Measurements from ENCODE around the gene SLC9A2. TPM values are rescaled to one million over a fixed set of nuclear protein-coding genes. Genes with fewer than 3 reads are reported as not detected.

The SLC9A2 gene
- total RNA-seq, 1 experiment from 2014 or later, result 0.09 TPM

DNA sequence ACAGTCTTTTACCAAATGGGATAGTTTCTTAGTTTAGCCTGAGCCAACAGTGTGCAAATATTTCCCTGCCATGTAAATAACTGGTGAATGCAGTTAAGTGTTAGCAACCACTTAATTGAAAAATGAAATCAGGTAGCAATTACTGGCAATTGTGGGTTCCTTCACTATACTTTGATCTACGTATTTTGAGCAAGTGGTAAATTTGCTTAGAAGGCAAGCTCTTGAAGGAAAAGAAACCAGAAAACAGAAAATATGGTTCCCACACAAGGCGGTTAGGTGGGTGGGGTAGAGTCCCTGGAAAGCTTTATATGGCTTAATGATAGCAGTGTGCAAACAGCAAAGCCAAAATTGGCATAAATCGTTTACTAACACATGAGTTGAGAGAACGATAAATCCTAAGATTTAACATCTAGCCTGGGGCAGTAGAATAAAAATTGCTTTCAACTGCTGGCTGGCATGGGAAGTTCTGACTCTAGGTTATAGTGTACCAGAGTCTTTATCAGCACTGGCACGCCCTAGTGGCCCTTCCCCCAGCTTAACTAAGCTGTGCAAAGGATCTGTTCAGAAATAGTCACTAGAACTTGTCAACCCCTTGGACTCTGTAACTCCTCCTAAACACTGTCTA lies 17.0 kb downstream of the SLC9A2 start:
- ChIA-PET CTCF (interaction anchor here (1.0 to 1.9 kb wide), 3 partner anchors 20 to 164 kb away, joined by 3 to 9 read pairs (median 4); partner anchors contain the start of gene SLC9A4), POLR2A (no interaction called here)
- Mint-ChIP-seq H3K4me1 (ENCODE audit: insufficient read depth, unreplicated experiment) (peaks cover 7% of the 10 kb centered on the region), H3K27me3 (ENCODE audit: insufficient read depth, unreplicated experiment) (no peaks in the 10 kb centered on the region), H3K27ac (ENCODE audit: low read depth, unreplicated experiment) (no peak overlapping the region), H3K9me3 (ENCODE audit: unreplicated experiment) (no peaks in the 10 kb centered on the region), H3K36me3 (ENCODE audit: insufficient read depth, unreplicated experiment) (no peaks in the 10 kb centered on the region), H3K4me3 (ENCODE audit: unreplicated experiment) (no peak overlapping the region)
- DNase-seq (ENCODE audit: unreplicated experiment), result no peak
- intact Hi-C loops (cut with micrococcal nuclease), result no loop called here
- TF ChIP-seq, protein P1, sequence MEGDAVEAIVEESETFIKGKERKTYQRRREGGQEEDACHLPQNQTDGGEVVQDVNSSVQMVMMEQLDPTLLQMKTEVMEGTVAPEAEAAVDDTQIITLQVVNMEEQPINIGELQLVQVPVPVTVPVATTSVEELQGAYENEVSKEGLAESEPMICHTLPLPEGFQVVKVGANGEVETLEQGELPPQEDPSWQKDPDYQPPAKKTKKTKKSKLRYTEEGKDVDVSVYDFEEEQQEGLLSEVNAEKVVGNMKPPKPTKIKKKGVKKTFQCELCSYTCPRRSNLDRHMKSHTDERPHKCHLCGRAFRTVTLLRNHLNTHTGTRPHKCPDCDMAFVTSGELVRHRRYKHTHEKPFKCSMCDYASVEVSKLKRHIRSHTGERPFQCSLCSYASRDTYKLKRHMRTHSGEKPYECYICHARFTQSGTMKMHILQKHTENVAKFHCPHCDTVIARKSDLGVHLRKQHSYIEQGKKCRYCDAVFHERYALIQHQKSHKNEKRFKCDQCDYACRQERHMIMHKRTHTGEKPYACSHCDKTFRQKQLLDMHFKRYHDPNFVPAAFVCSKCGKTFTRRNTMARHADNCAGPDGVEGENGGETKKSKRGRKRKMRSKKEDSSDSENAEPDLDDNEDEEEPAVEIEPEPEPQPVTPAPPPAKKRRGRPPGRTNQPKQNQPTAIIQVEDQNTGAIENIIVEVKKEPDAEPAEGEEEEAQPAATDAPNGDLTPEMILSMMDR (IDR thresholded peaks at IDR 0.05; ENCODE audit: unreplicated experiment), result no peak
- no TSS peak for BruUV-seq (replicated peaks)

DNA sequence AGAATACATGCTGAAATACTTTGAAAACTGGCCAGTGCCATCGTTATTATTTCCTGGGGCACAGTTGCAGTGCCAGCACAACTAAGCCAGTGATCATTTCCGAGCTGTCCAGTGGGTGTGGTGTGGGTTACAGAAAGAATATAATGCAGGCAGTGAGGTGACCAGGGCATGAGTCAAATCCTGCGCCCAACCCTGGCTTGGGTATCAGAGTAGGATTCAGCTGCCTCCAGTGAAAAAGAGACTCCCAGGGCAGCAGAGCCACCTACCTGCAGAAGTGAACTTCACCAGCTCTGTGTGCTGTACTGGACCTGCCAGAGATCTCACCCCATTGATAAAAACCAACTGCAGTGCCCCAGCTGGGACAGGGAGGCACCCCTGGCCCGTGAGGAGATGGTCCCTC lies 18.0 kb downstream of the SLC9A2 start:
- intact Hi-C loops (cut with micrococcal nuclease), result no loop called here
- no peaks in the 10 kb centered on the region for H3K9me3 Mint-ChIP-seq (ENCODE audit: unreplicated experiment)
- no peak overlapping the region for H3K4me3 Mint-ChIP-seq (ENCODE audit: unreplicated experiment)
- peak; percentile 13 for DNase-seq (ENCODE audit: unreplicated experiment)
- TF ChIP-seq, protein P1 (IDR thresholded peaks at IDR 0.05; ENCODE audit: unreplicated experiment), result no peak
- H3K27ac Mint-ChIP-seq (ENCODE audit: low read depth, unreplicated experiment), result no peak overlapping the region
- CTCF ChIA-PET, result interaction anchor here (0.8 to 1.9 kb wide), 3 partner anchors 21 to 165 kb away, joined by 3 to 9 read pairs (median 8); partner anchors contain the start of gene SLC9A4
- H3K4me1 Mint-ChIP-seq (ENCODE audit: insufficient read depth, unreplicated experiment), result peaks cover 4% of the 10 kb centered on the region
- POLR2A ChIA-PET, result interaction anchor here (0.7 kb wide), 1 partner anchor 20 kb away, joined by 3 read pairs; no protein-coding TSS in a partner anchor
- H3K27me3 Mint-ChIP-seq (ENCODE audit: insufficient read depth, unreplicated experiment), result no peaks in the 10 kb centered on the region
- no TSS peak for BruUV-seq (replicated peaks)
- no peaks in the 10 kb centered on the region for H3K36me3 Mint-ChIP-seq (ENCODE audit: insufficient read depth, unreplicated experiment)

DNA sequence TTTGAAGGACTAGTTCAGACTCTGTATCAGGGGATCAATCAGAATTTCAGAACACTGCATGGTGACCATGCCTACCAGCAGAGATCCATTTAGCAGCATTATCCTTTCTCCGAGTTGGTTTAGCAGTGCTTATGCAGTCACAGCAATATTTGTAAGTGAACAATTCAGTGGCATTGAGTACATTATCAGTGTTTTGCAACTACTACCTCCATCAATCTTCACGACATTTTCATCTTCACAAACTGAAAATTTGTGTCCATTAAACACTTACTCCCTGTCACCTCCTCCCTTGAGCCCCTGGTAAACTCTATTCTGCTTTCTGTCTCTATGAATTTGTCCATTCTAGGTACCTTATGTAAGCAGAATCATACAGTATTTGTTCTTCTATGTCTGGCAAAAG lies 20.1 kb downstream of the SLC9A2 start:
- POLR2A ChIA-PET, result no interaction called here
- Mint-ChIP-seq H3K27me3 (ENCODE audit: insufficient read depth, unreplicated experiment) (no peaks in the 10 kb centered on the region), H3K4me1 (ENCODE audit: insufficient read depth, unreplicated experiment) (no peaks in the 10 kb centered on the region), H3K9me3 (ENCODE audit: unreplicated experiment) (no peaks in the 10 kb centered on the region), H3K4me3 (ENCODE audit: unreplicated experiment) (no peak overlapping the region), H3K36me3 (ENCODE audit: insufficient read depth, unreplicated experiment) (no peaks in the 10 kb centered on the region), H3K27ac (ENCODE audit: low read depth, unreplicated experiment) (no peak overlapping the region)
- CTCF ChIA-PET, result interaction anchor here (1.6 to 1.8 kb wide), 2 partner anchors 23 to 166 kb away, joined by 3 to 4 read pairs; partner anchors contain the start of gene SLC9A4
- intact Hi-C loops (cut with micrococcal nuclease), result no loop called here
- no peak for DNase-seq (ENCODE audit: unreplicated experiment)
- no TSS peak for BruUV-seq (replicated peaks)
- TF ChIP-seq, protein P1 (IDR thresholded peaks at IDR 0.05; ENCODE audit: unreplicated experiment), result no peak

DNA sequence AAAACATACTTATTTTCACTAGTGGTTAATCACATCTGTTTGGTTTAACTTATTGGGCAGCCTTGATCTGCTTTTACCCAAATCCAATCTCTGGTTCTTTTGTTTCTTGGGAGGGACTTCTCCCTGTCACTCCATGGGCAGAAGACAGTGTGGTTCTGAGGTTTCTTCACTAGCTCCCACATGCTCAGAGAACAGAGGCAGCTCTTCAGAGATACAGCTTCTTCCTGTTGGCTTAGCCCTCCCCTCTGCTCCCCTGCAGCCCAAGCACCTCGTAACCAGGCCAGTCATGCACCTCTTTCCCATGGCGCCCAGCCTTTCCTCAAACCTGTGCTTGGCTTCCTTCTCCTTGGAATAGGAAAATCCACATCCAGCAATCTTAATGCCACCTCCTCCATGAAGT lies 32.8 kb downstream of the SLC9A2 start:
- POLR2A ChIA-PET, result no interaction called here
- Mint-ChIP-seq H3K27me3 (ENCODE audit: insufficient read depth, unreplicated experiment) (peaks cover 44% of the 10 kb centered on the region), H3K36me3 (ENCODE audit: insufficient read depth, unreplicated experiment) (no peaks in the 10 kb centered on the region), H3K4me1 (ENCODE audit: insufficient read depth, unreplicated experiment) (no peaks in the 10 kb centered on the region), H3K9me3 (ENCODE audit: unreplicated experiment) (no peaks in the 10 kb centered on the region), H3K4me3 (ENCODE audit: unreplicated experiment) (no peak overlapping the region), H3K27ac (ENCODE audit: low read depth, unreplicated experiment) (no peak overlapping the region)
- CTCF ChIA-PET, result no interaction called here
- no TSS peak for BruUV-seq (replicated peaks)
- intact Hi-C loops (cut with micrococcal nuclease), result no loop called here
- no peak for DNase-seq (ENCODE audit: unreplicated experiment)
- TF ChIP-seq, protein P1 (IDR thresholded peaks at IDR 0.05; ENCODE audit: unreplicated experiment), result no peak

All from MCF 10A (cell line).